Vagina (tissue), 2 donors: ENCODE measurements around the gene NRXN3. TPM values are rescaled to one million over a fixed set of nuclear protein-coding genes. Genes with fewer than 3 reads are reported as not detected.

Experiments
- DNase-seq, 2 donors: peaks; one replicate each; pipeline ENCODE4 v3.0.0-alpha.2; 2017; ENCODE audit errors: extremely low spot score in 2 of 2
- H3K27ac ChIP-seq: fragments of 200-600 bp; sonication (generic); one replicate; pipeline ENCODE4 v1.5.1; 2019
- H3K27me3 ChIP-seq: fragments of 200-600 bp; sonication (generic); one replicate; pipeline ENCODE4 v1.5.1; 2019
- H3K36me3 ChIP-seq, 2 donors: fragments of 200-600 bp; sonication (generic); one replicate each; pipeline ENCODE4 v1.5.1; 2017 to 2019
- H3K4me1 ChIP-seq: fragments of 200-600 bp; sonication (generic); one replicate; pipeline ENCODE4 v1.5.1; 2019
- H3K4me3 ChIP-seq, 2 donors: fragments of 200-600 bp; sonication (generic); 1 replicate in 1 of 2; 2 replicates in 1 of 2; pipeline ENCODE4 v1.5.1; 2016 to 2019
- H3K9me3 ChIP-seq: fragments of 200-600 bp; sonication (generic); one replicate; pipeline ENCODE4 v1.5.1; 2019
- POLR2A ChIP-seq, 2 donors: fragments of 450-650 bp; IDR thresholded peaks; one replicate each; pipeline ENCODE4 v1.6.1; 2017; ENCODE audit warnings: antibody characterized with exemption in 2 of 2, mild to moderate bottlenecking in 2 of 2, moderate library complexity in 2 of 2
- POLR2AphosphoS5 ChIP-seq, 2 donors: sonication (generic); formaldehyde crosslinking; IDR thresholded peaks; one replicate each; pipeline ENCODE4 v1.9.0; 2017; ENCODE audit warnings: antibody characterized with exemption in 2 of 2, mild to moderate bottlenecking in 2 of 2, low read depth in 1 of 2; ENCODE audit not compliant: insufficient read depth in 1 of 2
- intact Hi-C: fragments of 100-400 bp; cut with DNase I; formaldehyde crosslinking; loops from one replicate; pipeline ENCODE4 v1.15.1; 2023
- total RNA-seq: library from RNA; depleted of rRNA; stranded (reverse); fragments of >200 nt; gene quantifications from one replicate; pipeline ENCODE4 v1.2.3, GENCODE V29; 2016
- TF ChIP-seq, protein P1 (sequence below), 3 experiments: fragments of 450-650 bp in 2 of 3; fragments of 200-600 bp in 1 of 3; sonication (generic) in 1 of 3; IDR thresholded peaks; one replicate each; pipeline ENCODE4 v1.5.1; 2017 to 2019; ENCODE audit warnings: antibody characterized with exemption in 3 of 3, mild to moderate bottlenecking in 2 of 3, moderate library complexity in 2 of 3

The NRXN3 gene
- total RNA-seq, 1 donor from 2014 or later = 4.7 TPM

DNA sequence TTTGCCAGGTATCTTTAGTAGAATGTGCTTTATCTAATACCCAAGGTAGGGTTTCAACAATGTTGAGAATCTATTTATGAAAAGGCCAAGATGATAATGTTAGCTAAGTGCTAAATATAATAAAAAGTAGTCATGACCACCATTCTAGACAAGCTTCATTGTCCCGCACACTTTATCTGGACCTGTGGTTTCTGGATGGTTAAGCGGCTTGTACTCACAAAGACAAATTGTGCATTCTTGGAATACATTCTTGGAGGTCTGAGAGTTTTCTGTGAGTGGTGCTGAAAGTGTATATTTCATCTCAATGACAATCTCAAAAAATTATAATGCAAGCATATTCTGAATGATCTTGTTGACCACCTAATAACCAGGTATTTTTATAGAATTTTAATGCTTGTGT is 1394.2 kb downstream of the NRXN3 start:
- Histone ChIP-seq H3K9me3 (no peaks in the 10 kb centered on the region), H3K4me1 (no peaks in the 10 kb centered on the region), H3K27me3 (no peaks in the 10 kb centered on the region), H3K36me3 (no peaks in the 10 kb centered on the region), H3K27ac (no peak overlapping the region), H3K4me3 (no peak overlapping the region)
- intact Hi-C loops = no loop called here
- TF ChIP-seq, protein P1, sequence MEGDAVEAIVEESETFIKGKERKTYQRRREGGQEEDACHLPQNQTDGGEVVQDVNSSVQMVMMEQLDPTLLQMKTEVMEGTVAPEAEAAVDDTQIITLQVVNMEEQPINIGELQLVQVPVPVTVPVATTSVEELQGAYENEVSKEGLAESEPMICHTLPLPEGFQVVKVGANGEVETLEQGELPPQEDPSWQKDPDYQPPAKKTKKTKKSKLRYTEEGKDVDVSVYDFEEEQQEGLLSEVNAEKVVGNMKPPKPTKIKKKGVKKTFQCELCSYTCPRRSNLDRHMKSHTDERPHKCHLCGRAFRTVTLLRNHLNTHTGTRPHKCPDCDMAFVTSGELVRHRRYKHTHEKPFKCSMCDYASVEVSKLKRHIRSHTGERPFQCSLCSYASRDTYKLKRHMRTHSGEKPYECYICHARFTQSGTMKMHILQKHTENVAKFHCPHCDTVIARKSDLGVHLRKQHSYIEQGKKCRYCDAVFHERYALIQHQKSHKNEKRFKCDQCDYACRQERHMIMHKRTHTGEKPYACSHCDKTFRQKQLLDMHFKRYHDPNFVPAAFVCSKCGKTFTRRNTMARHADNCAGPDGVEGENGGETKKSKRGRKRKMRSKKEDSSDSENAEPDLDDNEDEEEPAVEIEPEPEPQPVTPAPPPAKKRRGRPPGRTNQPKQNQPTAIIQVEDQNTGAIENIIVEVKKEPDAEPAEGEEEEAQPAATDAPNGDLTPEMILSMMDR (IDR thresholded peaks at IDR 0.05) = no peak
- no peak for TF ChIP-seq POLR2A (IDR thresholded peaks at IDR 0.05)
- TF ChIP-seq POLR2AphosphoS5 (IDR thresholded peaks at IDR 0.05; ENCODE audit: insufficient read depth in 1 of 2, low read depth in 1 of 2) = no peak
- DNase-seq = no peak

- no peaks in the 10 kb centered on the region for H3K4me1 ChIP-seq
- no peaks in the 10 kb centered on the region for H3K27me3 ChIP-seq
- DNase-seq = no peak
- intact Hi-C loops = no loop called here
- no peaks in the 10 kb centered on the region for H3K9me3 ChIP-seq
- H3K36me3 ChIP-seq = no peaks in the 10 kb centered on the region
- TF ChIP-seq, protein P1 (IDR thresholded peaks at IDR 0.05) = no peak
- TF ChIP-seq POLR2A (IDR thresholded peaks at IDR 0.05) (no peak), POLR2AphosphoS5 (IDR thresholded peaks at IDR 0.05; ENCODE audit: insufficient read depth in 1 of 2, low read depth in 1 of 2) (no peak)
- H3K27ac ChIP-seq = no peak overlapping the region
- no peak overlapping the region for H3K4me3 ChIP-seq
Measured at GRCh38 chr14:79567306-79567705, 1397.1 kb downstream of the NRXN3 start.

GRCh38 chr14:79568594-79568993 is 1398.4 kb downstream of the NRXN3 start:
- no peak overlapping the region for H3K4me3 ChIP-seq
- H3K4me1 ChIP-seq = no peaks in the 10 kb centered on the region
- intact Hi-C loops = no loop called here
- H3K9me3 ChIP-seq = no peaks in the 10 kb centered on the region
- no peaks in the 10 kb centered on the region for H3K36me3 ChIP-seq
- no peak for DNase-seq
- TF ChIP-seq POLR2A (IDR thresholded peaks at IDR 0.05) = no peak
- TF ChIP-seq, protein P1 (IDR thresholded peaks at IDR 0.05) = no peak
- H3K27ac ChIP-seq = no peak overlapping the region
- no peaks in the 10 kb centered on the region for H3K27me3 ChIP-seq

DNA sequence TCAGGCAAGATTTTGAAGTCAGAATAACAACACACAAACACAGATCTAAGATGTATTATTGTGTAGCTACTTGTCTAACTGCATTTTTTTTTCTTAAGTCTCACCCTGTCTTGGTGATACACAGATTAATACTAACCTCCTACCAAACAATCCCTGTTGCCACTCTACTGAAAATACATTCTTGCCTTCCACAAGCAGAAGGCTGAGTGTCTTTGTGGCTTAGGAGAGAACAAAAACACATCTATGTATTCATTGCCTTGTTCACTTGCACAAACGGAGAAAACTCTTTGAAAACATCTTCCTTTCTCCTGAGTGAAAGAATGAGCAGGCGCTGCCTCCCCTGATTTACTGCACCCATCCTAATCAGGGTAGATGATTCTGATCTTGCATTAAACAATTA is 1398.9 kb downstream of the NRXN3 start:
- intact Hi-C loops = no loop called here
- Histone ChIP-seq H3K4me3 (no peak overlapping the region), H3K9me3 (no peaks in the 10 kb centered on the region), H3K4me1 (no peaks in the 10 kb centered on the region), H3K27ac (no peak overlapping the region), H3K27me3 (no peaks in the 10 kb centered on the region), H3K36me3 (no peaks in the 10 kb centered on the region)
- no peak for TF ChIP-seq POLR2A (IDR thresholded peaks at IDR 0.05)
- no peak for TF ChIP-seq POLR2AphosphoS5 (IDR thresholded peaks at IDR 0.05; ENCODE audit: insufficient read depth in 1 of 2, low read depth in 1 of 2)
- TF ChIP-seq, protein P1 (IDR thresholded peaks at IDR 0.05) = no peak
- no peak for DNase-seq

DNA sequence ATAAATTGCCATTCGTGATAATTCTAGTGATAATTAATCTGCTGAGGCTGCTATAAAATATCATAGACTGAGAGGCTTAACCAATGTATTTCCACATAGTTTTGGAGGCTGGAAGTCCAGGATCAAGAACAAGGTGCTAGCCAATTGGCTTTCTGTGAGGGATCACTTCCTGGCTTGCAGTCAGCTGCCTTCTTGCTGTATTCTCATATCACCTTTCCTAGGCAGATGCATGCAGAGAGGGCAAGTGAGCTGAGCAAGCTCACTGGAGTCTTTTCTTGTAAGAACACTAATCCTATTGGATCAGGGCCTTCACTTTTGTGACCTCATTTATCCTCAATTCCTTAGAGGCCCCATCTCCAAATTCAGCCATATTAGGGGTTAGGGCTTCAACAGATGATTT is 1400.5 kb downstream of the NRXN3 start:
- intact Hi-C loops = no loop called here
- DNase-seq = no peak

More for the DNA sequence above, 1400.5 kb downstream of the NRXN3 start:
- TF ChIP-seq POLR2A (IDR thresholded peaks at IDR 0.05) (no peak), POLR2AphosphoS5 (IDR thresholded peaks at IDR 0.05; ENCODE audit: insufficient read depth in 1 of 2, low read depth in 1 of 2) (no peak)
- TF ChIP-seq, protein P1 (IDR thresholded peaks at IDR 0.05) = no peak
- H3K4me1 ChIP-seq = no peaks in the 10 kb centered on the region
- no peak overlapping the region for H3K27ac ChIP-seq
- no peaks in the 10 kb centered on the region for H3K27me3 ChIP-seq
- H3K4me3 ChIP-seq = no peak overlapping the region
- H3K9me3 ChIP-seq = no peaks in the 10 kb centered on the region
- H3K36me3 ChIP-seq = no peaks in the 10 kb centered on the region
